T-helper 1 cell treated with Interleukin-12 subunit alpha and Interleukin-12 subunit beta and Interleukin-4 antibody, amounts not matched to agents 30 ng/mL and 1 ng/mL, for 36 hours (primary cell): ENCODE data around the gene DENND2A. TPM values are rescaled to one million over a fixed set of nuclear protein-coding genes. Genes with fewer than 3 reads are reported as not detected.
"Not testable (repeated sequence)": the region's sequence is repeated elsewhere in the genome, so short reads cannot be mapped to it uniquely, and the experiment has no call there.

Experiments used
- intact Hi-C: fragments of 100-400 bp; cut with micrococcal nuclease; formaldehyde crosslinking; loops from one replicate; pipeline ENCODE4 v1.15.1; 2024
- total RNA-seq: library from RNA; stranded (reverse); gene quantifications from 2 replicates; pipeline ENCODE4 v1.2.3, GENCODE V29; 2022

DENND2A gene, protein sequence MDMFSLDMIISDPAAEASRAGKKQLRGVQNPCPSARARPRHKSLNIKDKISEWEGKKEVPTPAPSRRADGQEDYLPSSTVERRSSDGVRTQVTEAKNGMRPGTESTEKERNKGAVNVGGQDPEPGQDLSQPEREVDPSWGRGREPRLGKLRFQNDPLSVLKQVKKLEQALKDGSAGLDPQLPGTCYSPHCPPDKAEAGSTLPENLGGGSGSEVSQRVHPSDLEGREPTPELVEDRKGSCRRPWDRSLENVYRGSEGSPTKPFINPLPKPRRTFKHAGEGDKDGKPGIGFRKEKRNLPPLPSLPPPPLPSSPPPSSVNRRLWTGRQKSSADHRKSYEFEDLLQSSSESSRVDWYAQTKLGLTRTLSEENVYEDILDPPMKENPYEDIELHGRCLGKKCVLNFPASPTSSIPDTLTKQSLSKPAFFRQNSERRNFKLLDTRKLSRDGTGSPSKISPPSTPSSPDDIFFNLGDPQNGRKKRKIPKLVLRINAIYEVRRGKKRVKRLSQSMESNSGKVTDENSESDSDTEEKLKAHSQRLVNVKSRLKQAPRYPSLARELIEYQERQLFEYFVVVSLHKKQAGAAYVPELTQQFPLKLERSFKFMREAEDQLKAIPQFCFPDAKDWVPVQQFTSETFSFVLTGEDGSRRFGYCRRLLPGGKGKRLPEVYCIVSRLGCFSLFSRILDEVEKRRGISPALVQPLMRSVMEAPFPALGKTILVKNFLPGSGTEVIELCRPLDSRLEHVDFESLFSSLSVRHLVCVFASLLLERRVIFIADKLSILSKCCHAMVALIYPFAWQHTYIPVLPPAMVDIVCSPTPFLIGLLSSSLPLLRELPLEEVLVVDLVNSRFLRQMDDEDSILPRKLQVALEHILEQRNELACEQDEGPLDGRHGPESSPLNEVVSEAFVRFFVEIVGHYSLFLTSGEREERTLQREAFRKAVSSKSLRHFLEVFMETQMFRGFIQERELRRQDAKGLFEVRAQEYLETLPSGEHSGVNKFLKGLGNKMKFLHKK
- total RNA-seq: not detected in 2 replicates

DNA sequence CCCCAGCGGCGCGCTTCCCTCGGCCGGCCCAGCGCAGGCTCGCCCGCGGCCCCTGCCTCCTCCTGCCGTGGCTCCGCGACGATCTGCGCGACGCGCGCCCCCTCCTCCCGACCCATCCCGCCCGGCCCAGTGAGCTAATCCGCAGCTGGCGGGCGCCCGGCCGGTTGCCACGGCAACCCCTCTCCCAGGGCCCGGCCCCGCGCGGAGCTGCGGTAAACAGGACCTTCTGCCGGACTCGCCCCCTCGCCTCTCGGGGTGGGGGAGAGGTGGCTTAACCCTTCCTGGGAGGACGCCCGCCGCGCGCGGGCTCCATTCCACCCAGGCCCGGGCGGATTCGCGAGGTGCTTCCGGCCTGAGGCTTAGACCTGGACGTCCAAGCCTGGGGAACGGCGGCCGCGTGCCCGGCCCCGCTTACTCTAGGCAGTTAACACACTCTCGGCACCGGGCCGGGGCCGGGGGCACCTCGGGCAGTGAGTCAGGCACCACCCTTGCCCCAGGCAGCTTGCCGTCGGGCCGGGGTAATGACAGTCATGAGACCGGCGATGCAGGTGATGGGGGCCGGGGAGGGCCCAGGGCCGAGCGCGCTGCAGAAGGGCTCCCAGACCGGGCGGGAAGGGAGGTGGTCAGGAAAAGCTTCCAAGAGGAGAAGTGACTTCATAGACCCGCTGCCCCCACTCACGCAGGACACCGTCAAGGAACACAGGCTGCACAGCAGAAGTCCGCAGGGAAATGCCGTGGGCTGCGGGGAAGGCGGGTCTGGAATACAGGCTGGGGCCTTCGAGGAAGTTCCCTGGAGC lies at the start of gene DENND2A:
TSS of gene DENND2A (minus strand) at position 87 of the 797 bp plus-strand sequence. CDS start 38,416 bp downstream, outside the sequence.
- intact Hi-C loops: no loop called here

DNA sequence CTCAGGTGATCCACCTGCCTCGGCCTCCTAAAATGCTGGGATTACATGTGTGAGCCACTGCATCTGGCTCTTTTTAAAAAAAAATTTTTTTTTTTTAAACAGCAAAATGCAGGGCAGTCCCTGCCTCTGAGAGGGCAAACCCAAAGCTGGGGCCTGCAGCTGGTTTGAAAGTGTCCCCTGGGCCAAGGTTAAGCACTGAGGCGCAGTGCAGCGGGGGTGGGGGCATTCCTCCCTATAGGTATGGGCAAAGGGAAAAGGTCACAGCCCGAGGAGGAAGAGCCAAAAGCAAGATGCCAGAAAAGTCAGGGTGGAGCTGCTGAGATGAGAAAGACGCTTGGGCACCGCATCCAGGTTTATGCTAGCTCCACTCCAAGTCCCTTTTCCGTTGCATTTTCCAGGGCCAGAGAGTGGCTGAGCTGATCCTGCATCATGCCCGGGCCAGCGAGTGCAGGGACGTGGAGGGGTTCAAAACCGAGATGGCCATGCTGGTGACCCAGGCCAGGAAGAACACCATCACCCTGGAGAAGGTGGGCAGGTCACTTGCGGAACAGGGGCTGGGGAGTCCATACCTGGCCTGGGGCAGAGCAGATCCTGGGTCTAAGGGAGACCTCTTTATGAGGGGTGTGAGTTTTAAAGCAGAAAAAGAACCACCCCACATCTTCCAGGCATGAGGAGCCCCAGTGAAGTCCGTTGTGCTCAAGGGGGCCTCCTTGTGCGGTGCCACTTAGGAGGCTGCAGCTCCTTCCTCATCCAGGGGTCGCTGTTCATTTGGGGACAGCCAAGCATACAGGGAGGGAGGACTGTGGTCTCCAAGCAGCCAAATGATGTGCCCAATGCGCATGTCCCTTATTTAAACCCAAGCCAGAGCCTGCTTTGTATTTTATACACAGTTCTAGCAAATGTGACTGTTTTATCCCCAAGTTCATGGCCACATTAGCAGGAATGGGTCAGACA lies 48.9 kb upstream of the DENND2A start:
- intact Hi-C loops: loop anchor here (10.0 kb wide), 1 partner anchor 385 kb away; the partner anchor contains the start of gene TMEM178B

DNA sequence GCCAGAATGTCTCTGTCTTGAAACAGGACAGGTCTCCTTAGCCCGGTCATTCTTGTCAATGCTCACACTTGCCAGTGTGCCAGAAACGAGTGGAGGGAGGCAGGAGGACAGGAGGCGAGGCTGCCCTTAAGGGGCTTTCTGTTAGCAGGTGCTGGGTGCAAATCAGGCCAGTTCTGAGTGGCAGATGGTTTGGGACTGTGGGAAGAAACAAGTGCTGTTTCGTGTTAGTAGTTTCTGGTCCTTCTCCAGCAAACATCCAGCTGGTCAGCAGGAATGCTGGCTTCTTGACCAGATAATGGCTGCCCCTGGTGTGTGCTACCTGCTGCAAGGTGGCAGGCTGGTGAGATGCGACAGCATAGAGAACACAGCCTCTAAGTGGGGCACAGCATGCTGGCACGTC lies 47.7 kb upstream of the DENND2A start:
- intact Hi-C loops: no loop called here

DNA sequence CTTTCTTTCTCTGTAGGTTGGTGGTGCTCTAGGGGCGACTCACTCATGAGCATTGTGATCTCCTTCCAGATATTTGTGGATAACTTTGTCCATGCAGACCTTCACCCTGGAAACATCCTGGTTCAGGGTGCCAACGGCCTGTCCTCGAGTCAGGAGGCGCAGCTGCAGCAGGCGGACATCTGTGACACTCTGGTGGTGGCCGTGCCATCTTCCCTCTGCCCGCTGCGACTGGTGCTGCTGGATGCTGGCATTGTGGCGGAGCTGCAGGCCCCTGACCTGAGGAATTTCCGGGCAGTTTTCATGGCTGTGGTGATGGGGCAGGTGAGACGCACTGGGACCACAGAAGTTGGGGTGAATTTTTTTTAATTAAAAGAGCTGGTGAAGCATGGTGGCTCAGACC lies 46.3 kb upstream of the DENND2A start:
- intact Hi-C loops: no loop called here

DNA sequence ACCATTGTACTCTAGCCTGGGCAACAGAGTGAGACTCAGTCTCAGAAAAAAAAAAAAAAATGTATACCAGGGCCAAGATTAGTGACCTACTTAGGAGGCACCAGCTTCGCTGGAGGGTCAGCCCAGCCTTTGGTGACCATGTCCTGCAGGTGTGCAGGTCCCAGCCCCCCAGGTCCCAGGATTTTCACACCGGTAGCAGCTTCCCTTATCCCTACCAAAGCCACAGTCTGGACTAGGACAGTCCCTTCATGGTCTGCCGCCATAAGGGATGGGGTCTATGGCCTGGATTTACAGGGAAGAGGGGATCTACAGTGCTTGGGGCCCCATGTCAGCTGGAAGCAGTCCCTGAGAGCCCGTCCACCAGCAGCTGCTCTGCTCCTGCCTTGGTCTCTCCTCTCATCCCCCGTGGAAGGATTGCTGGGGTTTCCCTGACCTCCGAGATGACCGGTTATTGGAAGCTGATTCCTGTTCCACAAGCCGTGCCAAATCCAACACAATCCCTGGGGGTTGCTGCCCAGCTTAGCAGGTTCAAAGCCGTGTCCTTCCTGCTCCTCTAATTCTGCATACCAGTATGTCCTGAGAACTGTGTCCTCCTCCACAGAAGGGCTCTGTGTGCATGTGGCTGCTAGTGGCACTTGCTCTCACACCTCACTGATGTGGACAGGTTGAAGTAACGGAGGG lies 44.9 kb upstream of the DENND2A start:
- intact Hi-C loops: no loop called here

DNA sequence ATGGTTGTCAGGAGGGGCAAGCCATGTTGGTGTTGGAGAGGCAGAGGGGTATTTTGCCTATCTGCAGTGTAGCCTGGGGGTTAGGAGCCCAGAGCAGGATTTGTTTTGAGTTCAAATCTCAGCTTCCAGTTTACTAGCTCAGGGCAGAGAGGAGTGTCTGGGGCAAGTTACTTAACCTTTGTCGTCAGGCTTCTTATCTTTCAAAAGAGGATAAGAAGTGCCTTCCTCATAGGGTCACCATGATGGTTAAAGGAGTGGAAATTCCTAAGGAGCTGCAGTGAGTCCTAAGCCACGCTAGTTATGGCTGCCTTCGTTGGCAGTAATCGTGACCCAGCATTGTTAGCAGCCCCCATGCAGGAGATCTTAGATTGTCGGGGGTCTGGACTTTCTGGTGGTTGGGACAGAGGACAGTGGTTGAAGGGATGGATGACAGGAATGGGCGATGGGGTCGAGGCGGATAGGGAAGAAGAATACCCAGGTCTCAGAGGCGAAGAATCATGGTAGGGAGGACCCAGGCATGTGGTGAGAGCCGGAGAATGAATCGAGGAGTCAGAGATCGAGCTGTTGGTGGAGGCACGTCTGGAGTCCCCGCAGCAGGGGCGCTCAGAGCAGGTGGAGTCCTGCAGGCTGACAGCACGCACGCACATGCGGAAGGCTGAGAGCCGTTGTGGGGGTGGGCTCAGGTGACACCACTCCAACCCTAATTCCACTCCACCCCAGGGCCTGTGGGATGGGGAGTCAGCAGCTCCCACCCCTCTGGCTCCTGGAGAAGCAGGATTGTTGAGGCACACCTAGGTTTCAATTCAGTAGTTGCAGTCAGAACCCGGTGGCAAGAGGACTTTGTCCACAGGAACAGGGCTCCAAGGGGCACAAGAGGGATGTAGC lies 43.7 kb upstream of the DENND2A start:
- intact Hi-C loops: no loop called here

DNA sequence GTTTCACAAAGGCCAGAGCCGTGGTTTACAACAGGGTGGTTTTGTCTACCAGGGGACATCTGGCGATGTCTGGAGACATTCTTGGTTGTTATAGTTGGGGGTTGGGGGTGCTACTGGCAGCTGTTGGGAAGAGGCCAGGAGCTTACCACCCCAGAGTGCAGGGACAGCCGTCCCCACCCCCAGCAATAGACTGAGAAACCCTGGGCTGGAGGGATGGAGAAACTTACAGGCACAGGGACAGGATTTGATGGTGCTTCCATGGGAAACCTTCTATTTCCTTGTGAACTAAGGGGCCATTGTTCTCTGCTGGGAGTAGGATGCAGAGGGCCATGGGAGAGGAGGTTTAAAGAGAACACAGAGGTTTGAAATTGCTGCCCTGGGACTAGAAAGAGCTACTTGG lies 43.0 kb upstream of the DENND2A start:
- intact Hi-C loops: no loop called here

DNA sequence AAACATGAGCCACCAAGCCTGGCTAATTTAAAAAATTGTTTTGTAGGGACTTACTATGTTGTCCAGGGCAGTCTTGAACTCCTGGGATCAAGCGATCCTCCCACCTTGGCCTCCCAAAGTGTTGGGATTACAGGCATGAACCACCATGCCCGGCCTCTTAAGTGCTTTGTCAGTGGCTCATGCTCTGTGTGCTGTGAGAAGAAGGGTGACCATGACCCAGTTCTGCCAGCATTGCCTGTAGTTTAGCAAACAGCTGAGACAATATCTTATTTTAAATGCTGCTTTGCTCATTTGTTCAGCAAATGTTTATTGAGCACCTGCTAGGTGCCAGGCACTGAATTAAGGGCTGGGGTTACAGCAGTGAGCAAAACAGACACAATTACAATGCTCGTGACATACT lies 41.2 kb upstream of the DENND2A start:
- intact Hi-C loops: no loop called here

DNA sequence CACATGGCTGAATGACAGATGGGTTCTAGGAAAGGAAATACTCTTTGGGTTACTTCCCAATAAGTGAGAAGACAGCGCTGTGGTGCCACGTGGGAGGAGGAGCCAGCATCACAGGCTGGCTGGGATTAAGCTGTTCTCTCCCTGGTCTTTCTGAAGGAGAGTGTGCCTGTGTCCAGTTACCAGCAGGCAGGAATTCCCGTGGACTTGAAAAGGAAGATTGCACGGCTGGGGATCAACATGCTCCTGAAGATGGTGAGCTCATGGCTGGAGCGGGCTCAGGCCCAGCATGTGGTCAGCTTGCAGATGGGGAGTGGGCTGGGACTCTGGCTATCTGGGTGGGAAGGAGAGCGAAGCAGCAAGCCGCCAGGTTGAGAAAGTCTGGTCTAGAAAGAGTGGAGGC lies 40.3 kb upstream of the DENND2A start:
- intact Hi-C loops: no loop called here

DNA sequence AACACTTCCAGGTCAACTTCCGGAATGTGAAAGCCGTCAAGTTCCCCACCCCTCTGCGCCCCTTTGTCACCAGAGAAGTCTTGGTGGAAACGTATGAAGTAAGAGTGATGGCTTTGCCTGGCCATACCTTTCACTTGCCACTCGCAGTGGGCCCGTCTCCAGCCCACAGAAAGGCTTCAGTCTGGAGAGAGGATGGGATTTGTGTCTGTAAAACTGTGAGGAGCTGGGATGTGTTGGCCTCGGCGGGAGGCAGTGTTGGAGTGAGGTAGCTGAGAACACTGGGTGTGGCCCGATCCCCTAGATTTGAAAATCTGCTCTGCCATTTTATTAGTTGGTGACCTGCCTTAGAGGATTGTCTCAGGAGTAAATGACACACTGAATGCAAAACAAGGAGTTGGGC lies 38.6 kb upstream of the DENND2A start:
- intact Hi-C loops: no loop called here

DNA sequence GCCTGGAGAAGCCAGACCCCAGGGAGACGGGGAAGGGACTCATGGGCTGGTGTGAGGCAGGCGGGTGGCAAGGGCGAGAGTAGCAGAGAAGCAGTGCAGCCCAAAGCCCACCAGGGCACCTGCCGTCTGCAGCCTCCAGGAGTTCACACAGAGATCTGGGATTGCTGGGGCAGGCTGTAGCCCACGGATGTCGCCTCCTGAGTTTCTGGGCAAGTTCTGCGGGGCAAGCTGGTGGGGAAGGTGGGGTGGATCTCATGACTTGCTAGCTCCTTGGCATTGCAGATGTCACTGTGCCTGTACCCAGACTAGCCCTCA lies 38.2 kb upstream of the DENND2A start:
- intact Hi-C loops: no loop called here

DNA sequence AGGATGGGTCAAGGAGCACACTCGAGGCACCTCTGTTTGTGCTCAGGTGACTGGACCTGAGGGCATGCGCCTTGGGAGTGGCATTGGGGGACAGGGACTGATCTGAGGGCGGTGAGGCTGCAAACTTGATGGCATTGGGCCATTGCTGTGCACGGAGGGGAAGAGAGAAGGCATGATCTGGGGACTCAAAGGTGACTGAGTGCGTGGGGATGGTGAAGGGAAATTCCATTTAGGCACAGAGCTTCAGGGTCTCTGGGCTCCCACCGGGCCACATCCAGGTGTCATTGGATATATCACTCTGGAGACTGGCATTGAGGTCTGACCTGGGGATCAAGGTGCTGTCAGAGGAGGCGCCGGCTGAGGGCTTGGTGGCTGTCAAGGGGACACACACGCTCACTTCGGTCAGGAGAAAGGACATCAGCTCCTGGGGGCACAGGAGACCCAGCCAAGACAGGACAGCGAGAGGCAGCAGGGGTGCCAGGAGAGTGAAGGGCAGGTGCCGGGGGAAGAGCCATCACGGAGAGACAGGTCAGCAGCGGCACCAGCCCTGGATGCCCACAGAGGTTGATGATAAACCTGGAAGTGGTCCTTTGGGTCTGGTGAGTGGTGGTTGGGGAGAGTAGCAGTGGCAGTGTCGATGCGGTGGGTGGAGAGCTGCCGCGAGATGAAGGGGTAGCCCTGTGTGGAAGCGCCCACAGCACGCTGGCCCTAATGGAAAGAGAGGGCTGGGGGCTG lies 37.6 kb upstream of the DENND2A start:
- intact Hi-C loops: no loop called here

DNA sequence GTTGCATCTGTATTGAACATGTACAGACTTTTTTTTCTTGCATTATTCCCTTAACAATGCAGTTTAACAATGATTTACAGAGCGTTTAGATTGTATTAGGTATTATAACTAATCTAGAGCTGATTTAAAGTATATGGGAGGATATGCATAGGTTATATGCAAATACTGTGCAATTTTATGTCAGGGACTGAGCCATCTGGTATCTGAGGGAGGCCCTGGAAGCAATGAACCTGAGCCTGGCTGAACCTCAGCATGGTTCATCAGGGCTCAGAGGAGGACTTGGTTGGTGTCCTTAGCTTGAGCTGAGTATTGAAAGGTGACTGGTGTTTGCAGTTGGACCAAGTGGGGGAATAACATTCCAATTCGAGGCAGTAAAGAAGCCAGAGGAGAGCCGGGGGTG lies 36.9 kb upstream of the DENND2A start:
- intact Hi-C loops: no loop called here

DNA sequence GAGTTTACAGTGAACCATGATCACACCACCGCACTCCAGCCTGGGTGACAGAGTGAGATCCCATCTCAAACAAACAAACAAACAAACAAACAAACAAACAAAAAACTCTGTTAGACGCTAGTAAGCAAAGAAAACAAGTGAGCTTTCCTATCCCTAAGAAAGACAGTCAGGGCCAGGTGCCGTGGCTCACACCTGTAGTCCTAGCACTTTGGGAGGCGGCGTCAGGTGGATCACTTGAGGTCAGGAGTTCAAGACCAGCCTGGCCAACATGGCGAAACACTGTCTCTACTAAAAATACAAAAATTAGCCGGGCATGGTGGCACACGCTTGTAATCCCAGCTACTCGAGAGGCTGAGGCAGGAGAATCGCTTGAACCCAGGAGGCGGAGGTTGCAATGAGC lies 36.3 kb upstream of the DENND2A start:
- intact Hi-C loops: not testable (repeated sequence)

DNA sequence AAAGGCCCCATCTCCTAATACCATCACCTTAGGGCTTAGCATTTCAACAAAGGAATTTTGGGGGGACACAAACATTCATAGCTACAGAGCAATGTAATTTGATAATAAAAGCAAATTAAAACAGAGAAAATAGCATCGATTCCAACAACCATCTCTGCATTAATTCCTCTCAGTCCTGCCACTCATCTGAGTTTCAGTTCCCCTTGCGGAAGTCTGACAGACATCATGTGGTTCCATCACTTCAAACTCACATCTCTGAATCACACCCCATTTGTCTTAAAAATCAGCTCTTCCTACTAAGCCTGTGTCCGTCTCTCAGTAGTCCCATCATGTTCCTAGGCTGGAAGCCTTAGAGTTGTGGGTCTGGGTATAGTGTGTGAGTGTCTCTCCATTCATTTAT lies 35.7 kb upstream of the DENND2A start:
- intact Hi-C loops: no loop called here

DNA sequence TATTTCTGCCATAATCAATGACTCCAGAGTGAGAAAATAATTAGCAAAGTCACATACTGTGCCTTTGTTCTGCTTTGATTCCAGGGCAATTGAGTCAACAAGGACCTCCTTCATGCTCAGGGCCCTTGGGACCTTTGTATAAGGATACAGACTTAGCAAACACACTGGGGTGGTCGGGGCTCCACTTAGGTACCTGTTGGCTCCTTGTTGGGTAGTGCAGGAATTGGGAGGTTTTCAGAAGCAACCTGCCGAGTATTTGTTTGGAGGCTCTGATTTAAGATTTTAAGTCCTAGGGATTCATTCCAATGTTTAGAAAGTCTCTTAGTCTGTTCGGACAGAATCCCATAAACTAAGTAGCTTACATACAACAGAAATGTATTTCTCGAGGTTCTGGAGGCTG lies 35.1 kb upstream of the DENND2A start:
- intact Hi-C loops: no loop called here

DNA sequence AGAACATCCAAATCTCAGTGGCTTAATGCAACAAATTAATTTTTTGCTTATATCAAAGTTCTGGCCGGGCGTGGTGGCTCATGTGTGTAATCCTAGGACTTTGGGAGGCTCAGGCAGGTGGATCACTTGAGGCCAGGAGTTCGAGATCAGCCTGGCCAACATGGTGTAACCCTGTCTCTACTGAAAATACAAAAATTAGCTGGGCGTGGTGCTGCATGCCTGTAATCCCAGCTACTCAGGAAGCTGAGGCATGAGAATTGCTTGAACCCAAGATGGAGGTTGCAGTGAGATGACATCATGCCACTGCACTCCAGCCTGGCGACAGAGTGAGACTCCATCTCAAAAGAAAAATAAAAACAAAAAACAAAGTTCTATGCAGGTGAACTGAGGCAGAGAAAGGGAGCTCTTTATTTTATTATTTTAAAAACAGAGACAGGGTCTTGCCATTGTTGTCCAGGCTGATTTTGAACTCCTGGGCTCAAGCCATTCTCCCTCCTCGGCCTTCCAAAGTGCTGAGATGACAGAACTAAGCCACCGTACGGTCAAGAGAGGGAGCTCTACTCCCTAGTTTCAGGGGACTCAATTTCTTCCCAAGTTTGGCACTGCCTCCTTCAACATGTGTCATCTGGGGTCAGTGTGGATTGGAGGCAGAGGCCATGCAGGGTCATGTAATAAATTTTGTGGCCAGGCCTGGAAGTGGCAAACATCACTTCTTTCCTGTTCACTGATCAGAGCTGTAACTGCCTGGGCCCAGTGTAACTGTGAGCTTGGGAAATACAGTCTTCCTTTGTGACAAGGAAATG lies 34.5 kb upstream of the DENND2A start:
- intact Hi-C loops: loop anchor here (5.0 kb wide), 1 partner anchor 1313 kb away; no protein-coding TSS in a partner anchor
